Neural progenitor cell (in vitro differentiated cells): Measurements from ENCODE around the gene TBC1D4. TPM values are rescaled to one million over a fixed set of nuclear protein-coding genes. Genes with fewer than 3 reads are reported as not detected.

ENCODE experiments used
- DNase-seq: peaks from one replicate; pipeline ENCODE4 v3.0.0-alpha.2; 2016; ENCODE audit warnings: low spot score
- H2AFZ ChIP-seq: fragments of 200-600 bp; sonication (generic); replicated peaks from 2 replicates; pipeline ENCODE4 v1.6.1; 2016; ENCODE audit warnings: antibody characterized with exemption
- H3F3A ChIP-seq: fragments of 200-600 bp; sonication (generic); 2 replicates; pipeline ENCODE4 v1.6.1; 2016; ENCODE audit warnings: antibody characterized with exemption, low read depth
- H3K27ac ChIP-seq: fragments of 200-600 bp; sonication (generic); 2 replicates; pipeline ENCODE4 v1.5.1; 2016; ENCODE audit warnings: mild to moderate bottlenecking
- H3K27me3 ChIP-seq: fragments of 200-600 bp; sonication (generic); 2 replicates; pipeline ENCODE4 v1.6.1; 2016; ENCODE audit warnings: mild to moderate bottlenecking, moderate library complexity
- H3K36me3 ChIP-seq: fragments of 200-600 bp; sonication (generic); 2 replicates; pipeline ENCODE4 v1.5.1; 2016
- H3K4me1 ChIP-seq: fragments of 200-600 bp; sonication (generic); 2 replicates; pipeline ENCODE4 v1.6.1; 2016; ENCODE audit warnings: mixed run types
- H3K4me2 ChIP-seq: fragments of 200-600 bp; sonication (generic); 2 replicates; pipeline ENCODE4 v1.6.1; 2016
- H3K4me3 ChIP-seq: fragments of 200-600 bp; sonication (generic); 2 replicates; pipeline ENCODE4 v1.5.1; 2016
- H3K79me2 ChIP-seq: fragments of 200-600 bp; sonication (generic); 2 replicates; pipeline ENCODE4 v1.6.1; 2016; ENCODE audit warnings: low read depth
- H3K9ac ChIP-seq: fragments of 200-600 bp; sonication (generic); 2 replicates; pipeline ENCODE4 v1.6.1; 2016
- H3K9me3 ChIP-seq: fragments of 200-600 bp; sonication (generic); 2 replicates; pipeline ENCODE4 v1.5.1; 2016; ENCODE audit warnings: low read depth
- H4K20me1 ChIP-seq: fragments of 200-600 bp; sonication (generic); 2 replicates; pipeline ENCODE4 v1.6.1; 2016; ENCODE audit warnings: low read depth
- H3K27ac Mint-ChIP-seq: 3 replicates; pipeline ENCODE4 v1.8.0; 2021; ENCODE audit warnings: mixed read lengths
- H3K27me3 Mint-ChIP-seq: 2 replicates; pipeline ENCODE4 v1.8.0; 2022; ENCODE audit warnings: low read depth, mild to moderate bottlenecking, inconsistent platforms, moderate library complexity, mixed read lengths; ENCODE audit not compliant: insufficient read depth
- H3K36me3 Mint-ChIP-seq: 3 replicates; pipeline ENCODE4 v1.8.0; 2021; ENCODE audit warnings: mixed read lengths
- H3K4me1 Mint-ChIP-seq: 3 replicates; pipeline ENCODE4 v1.8.0; 2021; ENCODE audit warnings: mixed read lengths
- H3K4me3 Mint-ChIP-seq: 3 replicates; pipeline ENCODE4 v1.8.0; 2021; ENCODE audit warnings: mild to moderate bottlenecking, moderate library complexity, mixed read lengths
- H3K9me3 Mint-ChIP-seq: 3 replicates; pipeline ENCODE4 v1.8.0; 2020; ENCODE audit warnings: mixed read lengths
- CTCF ChIP-seq: fragments of 200-600 bp; sonication (generic); IDR thresholded peaks from 2 replicates; pipeline ENCODE4 v1.5.1; 2017; ENCODE audit warnings: antibody characterized with exemption, mild to moderate bottlenecking
- EZH2 ChIP-seq: fragments of 200-600 bp; sonication (generic); IDR thresholded peaks from 2 replicates; pipeline ENCODE4 v1.6.1; 2017; ENCODE audit warnings: antibody characterized with exemption, mild to moderate bottlenecking, moderate library complexity
- EZH2phosphoT487 ChIP-seq: fragments of 200-600 bp; sonication (generic); IDR thresholded peaks from 2 replicates; pipeline ENCODE4 v1.6.1; 2017; ENCODE audit warnings: antibody characterized with exemption
- total RNA-seq: library from RNA; depleted of rRNA; stranded (reverse); fragments of >200 nt; gene quantifications from 2 replicates; pipeline ENCODE4 v1.2.3, GENCODE V29; 2015; ENCODE audit warnings: low replicate concordance

The TBC1D4 gene
- total RNA-seq, 1 donor from 2014 or later, result 14.3 TPM

- Histone ChIP-seq H3K9me3 (no peaks in the 10 kb centered on the region), H3K9ac (no peak overlapping the region), H3K4me1 (no peaks in the 10 kb centered on the region), H3K27ac (no peak overlapping the region), H3K4me3 (no peak overlapping the region), H3F3A (no peaks in the 10 kb centered on the region), H3K4me2 (no peak overlapping the region), H4K20me1 (no peaks in the 10 kb centered on the region), H3K36me3 (no peaks in the 10 kb centered on the region), H3K27me3 (no peaks in the 10 kb centered on the region), H2AFZ (no peak overlapping the region), H3K79me2 (no peaks in the 10 kb centered on the region)
- H3K4me1 Mint-ChIP-seq, result no peaks in the 10 kb centered on the region
- TF ChIP-seq EZH2, result no peak
- no peak for TF ChIP-seq EZH2phosphoT487
- no peak for TF ChIP-seq CTCF
- H3K27ac Mint-ChIP-seq, result no peak overlapping the region
- no peak overlapping the region for H3K4me3 Mint-ChIP-seq
- no peak for DNase-seq
- peaks cover 3% of the 10 kb centered on the region for H3K9me3 Mint-ChIP-seq
- no peaks in the 10 kb centered on the region for H3K36me3 Mint-ChIP-seq
- H3K27me3 Mint-ChIP-seq, result no peaks in the 10 kb centered on the region
Observed at GRCh38 chr13:75446874-75447273, 35.1 kb downstream of the TBC1D4 start.

GRCh38 chr13:75445717-75446499 is 36.1 kb downstream of the TBC1D4 start:
- no peak overlapping the region for H3K4me3 Mint-ChIP-seq

GRCh38 chr13:75444016-75444415 is 38.0 kb downstream of the TBC1D4 start:
- Histone ChIP-seq H3K79me2 (no peaks in the 10 kb centered on the region), H4K20me1 (no peaks in the 10 kb centered on the region), H3K36me3 (no peaks in the 10 kb centered on the region), H3K4me1 (no peaks in the 10 kb centered on the region), H3K9ac (no peak overlapping the region), H3K27me3 (no peaks in the 10 kb centered on the region), H3K27ac (no peak overlapping the region), H3K9me3 (no peaks in the 10 kb centered on the region), H3K4me3 (no peak overlapping the region), H3F3A (no peaks in the 10 kb centered on the region), H3K4me2 (no peak overlapping the region), H2AFZ (no peak overlapping the region)
- H3K27me3 Mint-ChIP-seq, result no peaks in the 10 kb centered on the region
- no peaks in the 10 kb centered on the region for H3K36me3 Mint-ChIP-seq
- H3K27ac Mint-ChIP-seq, result no peak overlapping the region
- H3K4me1 Mint-ChIP-seq, result peaks cover 9% of the 10 kb centered on the region
- DNase-seq, result no peak
- no peak overlapping the region for H3K4me3 Mint-ChIP-seq
- no peaks in the 10 kb centered on the region for H3K9me3 Mint-ChIP-seq
- TF ChIP-seq EZH2phosphoT487 (no peak), CTCF (no peak), EZH2 (no peak)

More at GRCh38 chr13:75445717-75446499, 36.1 kb downstream of the TBC1D4 start:
- Histone ChIP-seq H3K4me2 (no peak overlapping the region), H3K4me3 (no peak overlapping the region), H3K36me3 (no peaks in the 10 kb centered on the region), H3K9ac (no peak overlapping the region), H3K4me1 (no peaks in the 10 kb centered on the region), H3K9me3 (no peaks in the 10 kb centered on the region), H3F3A (no peaks in the 10 kb centered on the region), H3K79me2 (no peaks in the 10 kb centered on the region), H2AFZ (no peak overlapping the region), H3K27me3 (no peaks in the 10 kb centered on the region), H4K20me1 (no peaks in the 10 kb centered on the region), H3K27ac (no peak overlapping the region)
- peaks cover 3% of the 10 kb centered on the region for H3K9me3 Mint-ChIP-seq
- no peak overlapping the region for H3K27ac Mint-ChIP-seq
- H3K36me3 Mint-ChIP-seq, result no peaks in the 10 kb centered on the region
- no peak for TF ChIP-seq EZH2phosphoT487
- no peak for TF ChIP-seq EZH2
- TF ChIP-seq CTCF, result no peak
- no peaks in the 10 kb centered on the region for H3K4me1 Mint-ChIP-seq
- no peaks in the 10 kb centered on the region for H3K27me3 Mint-ChIP-seq
- DNase-seq, result no peak
